ENCODE data around the gene SMIM12.

- TF ChIP-seq PHF8 (IDR thresholded peaks at IDR 0.05; ENCODE audit: borderline replicate concordance, low read depth) (no peak), KDM1A (IDR thresholded peaks at IDR 0.05; ENCODE audit: low read depth) (no peak), POLR2A (IDR thresholded peaks at IDR 0.05; ENCODE audit: low read length) (no peak), ESRRA (IDR thresholded peaks at IDR 0.05; ENCODE audit: borderline replicate concordance, low read length) (no peak), JUN (IDR thresholded peaks at IDR 0.05) (no peak), RAD21 (conservative IDR thresholded peaks at IDR 0.05 in 1 of 2, IDR thresholded peaks at IDR 0.05 in 1 of 2) (no peak), BCL3 (IDR thresholded peaks at IDR 0.05) (no peak), MYC (IDR thresholded peaks at IDR 0.05; ENCODE audit: borderline replicate concordance, low read length) (no peak), REST (IDR thresholded peaks at IDR 0.05) (no peak), USF2 (IDR thresholded peaks at IDR 0.05) (no peak), SMC3 (IDR thresholded peaks at IDR 0.05) (no peak)
- TF ChIP-seq, protein P1, sequence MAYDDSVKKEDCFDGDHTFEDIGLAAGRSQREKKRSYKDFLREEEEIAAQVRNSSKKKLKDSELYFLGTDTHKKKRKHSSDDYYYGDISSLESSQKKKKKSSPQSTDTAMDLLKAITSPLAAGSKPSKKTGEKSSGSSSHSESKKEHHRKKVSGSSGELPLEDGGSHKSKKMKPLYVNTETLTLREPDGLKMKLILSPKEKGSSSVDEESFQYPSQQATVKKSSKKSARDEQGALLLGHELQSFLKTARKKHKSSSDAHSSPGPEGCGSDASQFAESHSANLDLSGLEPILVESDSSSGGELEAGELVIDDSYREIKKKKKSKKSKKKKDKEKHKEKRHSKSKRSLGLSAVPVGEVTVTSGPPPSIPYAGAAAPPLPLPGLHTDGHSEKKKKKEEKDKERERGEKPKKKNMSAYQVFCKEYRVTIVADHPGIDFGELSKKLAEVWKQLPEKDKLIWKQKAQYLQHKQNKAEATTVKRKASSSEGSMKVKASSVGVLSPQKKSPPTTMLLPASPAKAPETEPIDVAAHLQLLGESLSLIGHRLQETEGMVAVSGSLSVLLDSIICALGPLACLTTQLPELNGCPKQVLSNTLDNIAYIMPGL (CRISPR knock-in tag; IDR thresholded peaks at IDR 0.05; ENCODE audit: borderline replicate concordance) = no peak
- TF ChIP-seq, protein P2, sequence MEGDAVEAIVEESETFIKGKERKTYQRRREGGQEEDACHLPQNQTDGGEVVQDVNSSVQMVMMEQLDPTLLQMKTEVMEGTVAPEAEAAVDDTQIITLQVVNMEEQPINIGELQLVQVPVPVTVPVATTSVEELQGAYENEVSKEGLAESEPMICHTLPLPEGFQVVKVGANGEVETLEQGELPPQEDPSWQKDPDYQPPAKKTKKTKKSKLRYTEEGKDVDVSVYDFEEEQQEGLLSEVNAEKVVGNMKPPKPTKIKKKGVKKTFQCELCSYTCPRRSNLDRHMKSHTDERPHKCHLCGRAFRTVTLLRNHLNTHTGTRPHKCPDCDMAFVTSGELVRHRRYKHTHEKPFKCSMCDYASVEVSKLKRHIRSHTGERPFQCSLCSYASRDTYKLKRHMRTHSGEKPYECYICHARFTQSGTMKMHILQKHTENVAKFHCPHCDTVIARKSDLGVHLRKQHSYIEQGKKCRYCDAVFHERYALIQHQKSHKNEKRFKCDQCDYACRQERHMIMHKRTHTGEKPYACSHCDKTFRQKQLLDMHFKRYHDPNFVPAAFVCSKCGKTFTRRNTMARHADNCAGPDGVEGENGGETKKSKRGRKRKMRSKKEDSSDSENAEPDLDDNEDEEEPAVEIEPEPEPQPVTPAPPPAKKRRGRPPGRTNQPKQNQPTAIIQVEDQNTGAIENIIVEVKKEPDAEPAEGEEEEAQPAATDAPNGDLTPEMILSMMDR (IDR thresholded peaks at IDR 0.05) = no peak
- TF ChIP-seq, protein P3, sequence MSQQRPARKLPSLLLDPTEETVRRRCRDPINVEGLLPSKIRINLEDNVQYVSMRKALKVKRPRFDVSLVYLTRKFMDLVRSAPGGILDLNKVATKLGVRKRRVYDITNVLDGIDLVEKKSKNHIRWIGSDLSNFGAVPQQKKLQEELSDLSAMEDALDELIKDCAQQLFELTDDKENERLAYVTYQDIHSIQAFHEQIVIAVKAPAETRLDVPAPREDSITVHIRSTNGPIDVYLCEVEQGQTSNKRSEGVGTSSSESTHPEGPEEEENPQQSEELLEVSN (IDR thresholded peaks at IDR 0.05; ENCODE audit: borderline replicate concordance, low read depth) = no peak
Measured at GRCh38 chr1:34885405-34886247, 26.1 kb upstream of the SMIM12 start.
